GM18508 (cell line): Measurements from ENCODE around the gene NPHP4.

Source experiments
- ATAC-seq: cut with Tn5 transposase; IDR thresholded peaks from one replicate; pipeline ENCODE4 v1.9.1; 2021; ENCODE audit warnings: moderate number of reproducible peaks; ENCODE audit not compliant: insufficient read depth, unreplicated experiment

Gene NPHP4

DNA sequence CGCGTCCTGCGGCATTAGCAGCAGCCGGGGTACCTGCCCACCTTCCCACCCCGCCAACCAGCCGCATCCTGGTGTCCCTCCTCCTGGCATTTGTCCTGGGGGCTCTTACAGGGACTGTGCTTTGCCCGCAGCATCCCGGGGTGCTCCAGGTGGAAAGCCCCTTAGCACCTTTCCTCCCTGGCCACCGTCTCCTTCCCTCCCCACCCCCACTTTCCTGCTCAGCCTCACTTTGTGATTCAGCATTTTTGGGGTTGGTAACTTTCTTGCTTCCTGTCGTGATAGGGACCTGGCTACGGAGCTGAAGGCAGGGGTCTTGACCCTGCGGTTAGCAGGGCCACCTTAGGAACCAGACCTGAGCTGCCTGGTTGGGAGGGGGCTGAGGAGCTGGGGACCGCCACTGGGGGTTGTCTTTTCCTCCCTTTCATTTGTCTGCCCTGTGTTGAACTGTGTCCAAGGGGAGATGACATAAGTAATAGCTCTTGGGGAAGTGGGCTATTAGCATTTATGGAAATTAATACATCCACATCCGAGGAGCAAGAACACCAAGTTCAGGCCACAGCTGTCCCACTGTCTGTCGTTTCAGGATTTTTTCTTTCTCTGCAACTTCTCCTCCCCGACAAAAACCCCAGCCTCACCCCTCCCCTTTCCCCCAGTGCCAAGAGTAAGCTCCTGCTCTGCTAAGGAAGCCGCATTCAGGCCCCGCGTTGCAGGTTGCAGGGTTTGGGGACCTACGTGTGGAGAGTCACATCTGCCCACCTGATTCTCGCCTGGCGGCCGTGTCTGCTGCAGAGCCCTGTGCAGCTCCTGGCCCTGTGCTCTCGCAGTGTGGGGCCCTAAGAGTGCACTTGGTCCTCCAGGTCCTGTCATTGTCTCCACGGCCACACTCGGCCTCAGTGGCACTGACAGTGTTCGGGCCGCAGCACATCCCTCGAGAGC is 1.6 kb upstream of the NPHP4 start:
- no peak for ATAC-seq

DNA sequence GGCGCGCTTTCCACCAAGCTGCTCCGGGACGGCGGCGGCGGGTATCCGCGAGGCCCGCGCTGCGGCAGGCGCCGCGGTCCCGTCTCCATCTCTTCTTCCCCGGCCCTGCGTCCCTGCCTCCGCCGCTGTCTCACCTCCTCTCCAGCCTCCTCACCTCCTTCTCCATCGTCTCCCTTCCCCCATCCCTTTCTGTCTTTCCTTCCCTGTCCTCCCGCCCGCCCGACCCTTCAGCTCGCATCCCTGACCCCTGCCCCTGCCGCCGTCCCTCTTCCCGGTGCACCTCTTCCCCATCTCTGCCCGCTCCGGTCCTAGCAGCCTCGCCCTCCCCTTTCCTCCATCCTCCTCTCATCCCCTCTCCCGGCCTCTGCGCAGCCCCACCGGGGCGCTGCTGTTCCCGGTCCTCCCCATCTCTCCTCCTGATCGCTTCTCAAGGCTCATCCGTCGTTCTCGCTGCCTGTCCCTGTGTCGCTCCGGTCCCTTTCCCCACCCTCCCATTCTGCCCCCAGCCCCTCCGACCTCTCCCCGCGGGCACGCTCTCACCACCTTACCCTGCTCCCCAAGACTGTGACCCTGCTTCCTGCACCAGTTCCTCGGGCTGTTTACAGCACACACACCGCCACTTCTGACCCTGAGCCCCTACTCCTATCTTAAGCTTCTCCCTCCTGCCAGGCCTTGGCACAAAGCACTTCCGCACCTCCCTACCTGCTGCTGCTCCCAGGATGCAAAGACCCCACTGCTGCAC is 760 bp upstream of the NPHP4 start:
- ATAC-seq: no peak

DNA sequence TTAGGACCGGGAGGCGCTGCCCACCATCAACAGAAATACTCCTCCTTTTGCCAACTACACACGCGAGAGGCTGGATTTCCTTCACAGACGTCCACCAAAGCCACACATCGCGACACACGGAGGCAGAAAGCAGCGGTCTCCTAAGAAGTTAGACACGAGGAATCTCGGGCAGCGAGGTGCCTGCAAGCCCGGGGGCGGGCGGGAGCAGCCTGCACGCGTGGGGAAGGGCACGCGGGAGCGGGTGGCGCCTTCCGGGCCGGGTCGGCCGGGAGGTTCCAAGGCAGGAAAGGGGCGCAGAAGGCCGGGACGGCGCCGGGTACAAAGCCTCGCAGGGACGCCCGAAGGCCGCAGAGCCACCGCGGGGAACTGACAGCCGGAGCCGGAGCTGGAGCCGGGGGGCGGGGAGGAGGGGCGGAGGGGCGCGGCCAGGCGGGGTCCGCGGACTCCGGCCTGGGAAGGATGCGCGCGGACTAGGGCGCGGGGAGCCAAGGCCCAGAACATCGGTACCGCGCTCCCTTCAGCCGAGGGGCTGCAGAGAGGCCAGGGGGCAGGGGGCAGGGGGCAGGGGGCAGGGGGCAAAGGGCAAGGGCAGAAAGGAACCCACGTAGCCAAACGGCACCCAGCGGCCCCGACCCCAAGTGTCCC is 722 bp downstream of the NPHP4 start:
- ATAC-seq: no peak

- ATAC-seq: no peak
Observed at GRCh38 chr1:5990913-5991312, 1.3 kb downstream of the NPHP4 start.

- no peak for ATAC-seq
Observed at GRCh38 chr1:5989731-5990271, 2.4 kb downstream of the NPHP4 start.

DNA sequence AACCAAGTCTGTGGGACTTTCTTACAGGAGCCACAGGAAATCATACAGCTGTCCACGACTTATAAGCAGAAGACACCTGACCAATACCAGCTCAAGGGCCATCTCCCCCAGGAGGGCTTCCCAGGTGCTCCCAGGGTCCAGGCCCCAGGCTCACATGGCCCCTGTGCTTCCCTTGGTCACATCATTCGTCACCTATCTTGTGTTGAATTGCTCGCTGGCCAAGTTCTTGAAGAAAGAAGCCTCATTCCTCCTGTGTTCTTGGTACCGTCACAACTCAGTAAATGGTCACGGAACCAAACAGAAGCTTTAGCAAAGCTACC is 3.0 kb downstream of the NPHP4 start:
- ATAC-seq: no peak

GRCh38 chr1:5988596-5989285 is 3.5 kb downstream of the NPHP4 start:
- ATAC-seq: no peak

- no peak for ATAC-seq
Observed at GRCh38 chr1:5986018-5986417, 6.2 kb downstream of the NPHP4 start.

DNA sequence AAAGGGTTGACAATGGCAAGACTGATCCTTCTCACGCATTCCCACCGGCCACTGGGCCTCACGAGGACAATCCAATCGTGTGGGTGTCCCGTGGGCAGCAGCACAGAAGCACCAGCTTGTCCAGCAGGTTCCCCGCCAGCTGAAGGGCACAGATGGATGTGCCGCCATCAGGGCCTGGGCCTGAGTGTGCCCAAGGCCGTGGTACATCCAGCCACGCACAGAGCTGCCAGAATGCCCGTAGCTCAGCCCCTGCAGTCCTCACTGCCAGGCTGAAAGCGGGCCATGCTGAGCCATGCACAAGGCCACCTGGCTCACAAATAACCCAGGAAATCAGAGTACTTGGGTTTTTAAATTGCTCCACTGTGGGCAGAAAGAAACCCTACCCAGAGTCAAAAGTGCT is 7.0 kb downstream of the NPHP4 start:
- ATAC-seq: no peak

- ATAC-seq: no peak
Observed at GRCh38 chr1:5983361-5984103, 8.7 kb downstream of the NPHP4 start.

GRCh38 chr1:5982868-5983267 is 9.4 kb downstream of the NPHP4 start:
- ATAC-seq: no peak

- no peak for ATAC-seq
Observed at GRCh38 chr1:5982276-5982675, 9.9 kb downstream of the NPHP4 start.

GRCh38 chr1:5981009-5981380 is 11.2 kb downstream of the NPHP4 start:
- no peak for ATAC-seq

DNA sequence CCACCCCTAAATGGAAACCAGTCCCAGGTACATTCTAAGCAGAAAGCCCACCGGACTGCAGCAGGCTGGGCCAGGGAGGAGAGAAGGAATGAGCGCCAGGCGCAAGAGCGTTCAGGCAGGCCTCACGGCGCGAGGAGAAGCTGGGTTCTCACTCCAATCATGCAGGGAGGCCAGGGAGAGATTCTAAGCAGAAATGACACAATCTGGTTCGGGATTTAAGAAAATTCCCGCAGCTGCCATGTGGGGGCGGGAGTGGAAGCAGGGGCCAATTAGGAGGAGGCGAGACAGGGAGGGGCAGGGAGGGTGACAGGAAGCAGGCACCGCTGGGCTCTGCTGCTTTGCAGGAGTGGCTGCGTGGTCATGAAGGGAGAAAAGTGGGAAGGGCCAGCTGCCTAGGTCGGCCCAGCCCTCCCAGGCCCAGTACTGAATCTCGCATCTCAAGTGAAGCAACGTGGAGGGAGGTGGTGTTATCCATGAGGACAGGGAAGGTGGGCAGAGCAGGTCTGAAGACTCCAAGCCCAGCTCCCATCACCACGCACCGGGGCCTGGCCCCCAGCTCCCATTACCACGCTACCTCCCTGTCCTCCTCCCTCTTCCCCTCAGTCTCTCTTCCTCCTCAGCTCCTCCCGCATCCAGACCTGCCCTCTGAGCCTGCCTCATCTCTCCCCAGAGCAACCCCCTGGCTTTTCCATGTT is 11.8 kb downstream of the NPHP4 start:
- ATAC-seq: no peak

DNA sequence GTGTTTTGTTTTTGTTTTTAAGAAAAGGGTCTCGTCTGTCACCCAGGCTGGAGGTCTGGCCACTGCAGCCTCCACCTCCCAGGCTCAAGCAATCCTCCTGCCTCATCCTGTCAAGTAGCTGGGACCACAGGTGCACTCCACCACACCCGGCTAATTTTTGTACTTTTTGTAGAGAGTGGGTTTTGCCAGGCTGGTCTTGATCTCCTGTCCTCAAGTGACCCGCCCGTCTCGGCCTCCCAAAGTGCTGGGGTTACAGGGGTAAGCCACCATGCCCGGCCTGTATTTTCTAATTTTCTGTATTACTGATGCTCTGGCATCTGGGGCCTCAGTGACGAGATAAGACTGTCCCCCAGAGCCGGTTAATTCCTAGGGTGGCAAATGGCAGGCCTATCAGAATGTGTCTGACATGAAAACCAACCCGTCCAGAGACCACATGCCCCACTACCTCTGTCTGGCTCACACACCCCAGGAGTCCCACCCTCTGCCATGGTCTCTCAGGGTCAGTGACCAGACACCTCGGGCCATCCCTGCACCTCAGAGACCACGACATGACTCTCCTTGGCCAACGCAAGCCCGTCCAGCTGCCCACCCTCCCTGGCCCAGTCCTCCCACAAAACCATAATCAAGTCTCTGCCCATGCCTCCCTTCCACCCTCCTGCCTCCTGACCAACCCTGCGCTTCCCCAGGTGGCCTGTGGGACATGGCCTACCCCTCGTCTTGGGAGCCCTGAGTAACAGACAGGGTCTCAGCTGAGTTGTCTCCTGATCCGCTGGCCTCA is 12.5 kb downstream of the NPHP4 start:
- ATAC-seq: no peak

DNA sequence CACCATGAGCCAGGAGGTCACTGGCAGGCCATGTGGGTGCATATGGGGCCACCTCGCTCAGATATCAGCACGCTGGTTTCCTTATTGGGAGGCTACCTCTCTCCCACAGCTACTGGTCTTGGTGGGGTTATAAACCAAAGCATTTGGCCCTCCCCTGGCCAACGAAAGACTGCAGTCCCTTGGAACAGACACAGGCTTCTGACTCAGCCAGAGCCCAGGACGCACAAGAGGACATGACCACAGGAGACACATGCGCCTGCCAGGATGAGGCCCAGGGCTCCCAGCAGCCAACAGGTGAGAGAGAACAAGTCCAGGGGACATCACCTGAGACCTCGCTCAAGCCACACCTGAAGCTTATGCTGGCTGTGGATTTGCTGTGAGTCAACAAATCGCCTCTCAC is 13.8 kb downstream of the NPHP4 start:
- no peak for ATAC-seq

DNA sequence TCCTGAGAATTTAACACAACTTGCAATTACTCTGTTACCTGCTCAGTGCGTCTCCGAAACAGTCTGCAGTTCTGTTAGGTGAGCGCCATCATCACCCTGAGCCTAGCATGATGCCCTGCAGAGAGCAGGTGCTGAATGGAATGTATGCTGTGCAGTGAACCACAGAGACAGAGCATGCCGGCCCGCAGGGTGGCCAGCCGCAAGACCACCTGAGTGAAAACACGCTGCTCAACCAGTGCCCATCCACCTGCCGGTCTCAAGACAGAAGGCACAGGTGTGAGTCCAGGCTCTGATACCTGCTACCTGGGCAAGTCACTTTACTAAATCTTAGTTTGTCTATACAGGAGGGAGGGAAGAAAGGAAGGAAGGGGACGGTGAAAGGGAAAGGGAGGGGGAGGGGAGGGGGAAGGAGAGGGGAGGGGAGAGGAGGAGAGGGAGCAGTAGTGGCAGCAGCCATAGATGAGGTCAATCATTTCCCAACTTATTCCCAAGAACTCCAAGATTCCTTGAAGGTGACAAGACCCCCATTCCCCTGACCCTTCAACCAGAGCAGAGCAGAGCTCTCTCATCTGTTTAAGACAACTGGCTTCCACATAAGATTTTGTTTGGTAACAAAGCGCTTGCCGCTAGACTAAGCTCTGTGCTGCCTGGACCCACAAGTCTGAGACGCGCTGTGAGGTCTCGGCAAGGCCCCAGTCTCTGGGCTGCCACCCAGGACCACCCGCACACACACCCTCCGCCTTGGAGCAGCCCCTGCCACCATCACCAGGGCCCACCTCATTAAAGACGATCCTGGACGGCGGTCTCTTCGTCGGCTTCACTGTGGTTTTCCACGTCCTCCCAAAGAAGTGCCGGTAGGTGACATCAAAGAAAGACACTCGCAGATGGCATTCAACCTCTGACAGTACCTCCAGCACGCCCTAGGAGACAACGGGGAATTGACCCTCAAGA is 14.5 kb downstream of the NPHP4 start:
- no peak for ATAC-seq
